ENCODE data around the gene CZIB. TPM values are rescaled to one million over a fixed set of nuclear protein-coding genes. Genes with fewer than 3 reads are reported as not detected.
"Not testable (repeated sequence)": the region's sequence is repeated elsewhere in the genome, so short reads cannot be mapped to it uniquely, and the experiment has no call there.

CZIB gene
- total RNA-seq, 1 donor from 2014 or later: 59.8 TPM

DNA sequence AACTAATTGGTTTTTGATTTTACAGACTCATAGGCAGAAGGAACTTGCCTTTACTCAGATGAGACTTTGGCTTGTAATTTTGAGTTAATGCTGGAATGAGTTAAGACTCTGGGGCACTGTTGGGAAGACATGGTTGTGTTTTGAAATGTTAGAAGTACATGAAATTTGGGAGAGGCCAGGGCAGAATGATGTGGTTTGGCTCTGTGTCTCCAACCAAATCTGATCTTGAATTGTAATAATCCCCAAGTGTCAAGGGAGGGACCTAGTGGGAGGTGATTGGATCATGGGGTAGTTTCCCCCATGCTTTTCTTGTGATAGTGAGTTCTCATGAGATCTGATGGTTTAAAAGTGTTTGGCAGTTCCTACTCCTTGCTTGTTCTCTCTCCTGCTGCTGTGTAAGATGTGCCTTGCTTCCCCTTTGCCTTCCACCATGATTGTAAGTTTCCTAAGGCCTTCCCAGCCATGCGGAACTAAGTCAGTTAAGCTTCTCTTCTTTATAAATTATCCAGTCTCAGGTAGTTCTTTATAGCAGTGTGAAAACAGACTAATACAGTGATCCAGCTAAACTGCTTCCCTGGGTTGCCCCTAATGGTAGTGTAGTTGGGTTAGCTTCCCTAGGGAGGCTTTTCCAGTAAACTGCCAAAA, 13.6 kb downstream of the CZIB start:
- H3K4me1 Mint-ChIP-seq (ENCODE audit: unreplicated experiment): no peaks in the 10 kb centered on the region
- no peaks in the 10 kb centered on the region for H3K9me3 Mint-ChIP-seq (ENCODE audit: unreplicated experiment)
- no peak overlapping the region for H3K27ac Mint-ChIP-seq (ENCODE audit: unreplicated experiment)
- no peak overlapping the region for H3K4me3 Mint-ChIP-seq (ENCODE audit: unreplicated experiment)
- TF ChIP-seq, protein P1, sequence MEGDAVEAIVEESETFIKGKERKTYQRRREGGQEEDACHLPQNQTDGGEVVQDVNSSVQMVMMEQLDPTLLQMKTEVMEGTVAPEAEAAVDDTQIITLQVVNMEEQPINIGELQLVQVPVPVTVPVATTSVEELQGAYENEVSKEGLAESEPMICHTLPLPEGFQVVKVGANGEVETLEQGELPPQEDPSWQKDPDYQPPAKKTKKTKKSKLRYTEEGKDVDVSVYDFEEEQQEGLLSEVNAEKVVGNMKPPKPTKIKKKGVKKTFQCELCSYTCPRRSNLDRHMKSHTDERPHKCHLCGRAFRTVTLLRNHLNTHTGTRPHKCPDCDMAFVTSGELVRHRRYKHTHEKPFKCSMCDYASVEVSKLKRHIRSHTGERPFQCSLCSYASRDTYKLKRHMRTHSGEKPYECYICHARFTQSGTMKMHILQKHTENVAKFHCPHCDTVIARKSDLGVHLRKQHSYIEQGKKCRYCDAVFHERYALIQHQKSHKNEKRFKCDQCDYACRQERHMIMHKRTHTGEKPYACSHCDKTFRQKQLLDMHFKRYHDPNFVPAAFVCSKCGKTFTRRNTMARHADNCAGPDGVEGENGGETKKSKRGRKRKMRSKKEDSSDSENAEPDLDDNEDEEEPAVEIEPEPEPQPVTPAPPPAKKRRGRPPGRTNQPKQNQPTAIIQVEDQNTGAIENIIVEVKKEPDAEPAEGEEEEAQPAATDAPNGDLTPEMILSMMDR (IDR thresholded peaks at IDR 0.05): no peak
- peaks cover 74% of the 10 kb centered on the region for H3K36me3 Mint-ChIP-seq (ENCODE audit: unreplicated experiment)
- DNase-seq (ENCODE audit: extremely low spot score, unreplicated experiment): no peak
- H3K27me3 Mint-ChIP-seq (ENCODE audit: unreplicated experiment): no peaks in the 10 kb centered on the region

DNA sequence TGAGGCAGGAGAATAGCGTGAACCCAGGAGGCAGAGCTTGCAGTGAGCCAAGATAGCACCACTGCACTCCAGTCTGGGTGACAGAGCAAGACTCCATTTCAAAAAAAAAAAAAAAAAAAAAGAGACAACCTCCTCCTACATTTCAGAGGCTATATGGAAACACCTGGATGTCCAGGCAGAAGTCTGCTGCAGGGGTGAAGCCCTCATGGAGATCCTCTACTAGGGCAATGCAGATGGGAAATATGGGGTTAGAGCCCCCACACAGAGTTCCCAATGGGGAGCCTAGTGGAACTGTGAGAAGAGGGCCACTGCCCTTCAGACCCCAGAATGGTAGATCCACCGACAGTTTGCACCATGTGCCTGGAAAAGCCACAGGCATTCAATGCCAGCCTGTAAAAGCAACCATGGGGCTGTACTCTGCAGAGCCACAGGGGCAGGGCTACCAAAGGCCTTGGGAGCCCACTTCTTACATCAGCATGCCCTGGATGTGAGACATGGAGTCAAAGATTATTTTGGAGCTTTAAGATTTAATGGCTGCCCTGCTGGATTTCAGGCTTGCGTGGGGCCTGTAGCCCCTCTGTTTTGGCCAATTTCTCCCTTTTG, 14.2 kb downstream of the CZIB start:
- not testable (repeated sequence) for H3K4me3 Mint-ChIP-seq (ENCODE audit: unreplicated experiment); H3K4me1 Mint-ChIP-seq (ENCODE audit: unreplicated experiment); H3K27me3 Mint-ChIP-seq (ENCODE audit: unreplicated experiment); H3K9me3 Mint-ChIP-seq (ENCODE audit: unreplicated experiment); DNase-seq (ENCODE audit: extremely low spot score, unreplicated experiment); H3K27ac Mint-ChIP-seq (ENCODE audit: unreplicated experiment)
- peaks cover 74% of the 10 kb centered on the region for H3K36me3 Mint-ChIP-seq (ENCODE audit: unreplicated experiment)

DNA sequence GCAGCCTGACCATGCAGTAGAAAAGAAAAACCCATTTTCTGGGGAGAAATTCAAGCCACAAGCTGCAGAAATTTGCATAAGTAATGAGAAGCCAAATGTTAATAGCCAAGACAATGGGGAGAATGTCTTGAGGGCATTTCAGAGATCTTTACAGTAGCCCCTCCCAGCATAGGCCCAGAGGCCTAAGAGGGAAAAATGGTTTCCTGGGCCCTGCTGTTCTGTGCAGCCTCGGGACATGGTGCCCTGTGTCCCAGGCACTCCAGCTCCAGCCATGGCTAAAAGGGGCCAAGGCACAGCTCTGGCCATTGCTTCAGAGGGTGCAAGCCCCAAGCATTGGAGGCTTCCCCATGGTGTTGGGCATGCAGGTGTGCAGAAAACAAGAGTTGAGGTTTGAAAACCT, 14.9 kb downstream of the CZIB start:
- not testable (repeated sequence) for H3K4me3 Mint-ChIP-seq (ENCODE audit: unreplicated experiment); H3K4me1 Mint-ChIP-seq (ENCODE audit: unreplicated experiment); H3K9me3 Mint-ChIP-seq (ENCODE audit: unreplicated experiment); H3K27ac Mint-ChIP-seq (ENCODE audit: unreplicated experiment); DNase-seq (ENCODE audit: extremely low spot score, unreplicated experiment); H3K27me3 Mint-ChIP-seq (ENCODE audit: unreplicated experiment)
- H3K36me3 Mint-ChIP-seq (ENCODE audit: unreplicated experiment): peaks cover 75% of the 10 kb centered on the region

DNA sequence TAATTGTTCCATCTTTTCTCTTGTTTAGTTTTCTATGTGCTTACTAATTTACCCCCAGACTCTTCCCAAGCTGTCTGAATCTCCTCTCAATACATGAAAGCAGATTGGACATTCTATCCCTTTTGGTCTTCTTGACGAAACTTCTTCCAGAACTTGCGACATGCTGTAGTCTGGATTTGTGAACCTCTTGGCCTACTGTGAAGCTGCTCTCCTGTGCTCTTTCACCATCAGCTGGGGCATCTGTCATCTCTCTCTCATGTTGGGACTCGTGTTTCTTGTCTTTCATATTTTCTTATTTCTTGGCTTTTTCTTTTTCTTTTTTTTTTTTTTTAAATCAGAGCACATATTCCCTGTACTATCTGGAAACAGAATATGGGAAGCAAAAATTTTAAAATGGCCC, 17.0 kb downstream of the CZIB start:
- H3K4me1 Mint-ChIP-seq (ENCODE audit: unreplicated experiment): peaks cover under 1% of the 10 kb centered on the region
- no peak overlapping the region for H3K4me3 Mint-ChIP-seq (ENCODE audit: unreplicated experiment)
- TF ChIP-seq, protein P1 (IDR thresholded peaks at IDR 0.05): no peak
- no peak overlapping the region for H3K27ac Mint-ChIP-seq (ENCODE audit: unreplicated experiment)
- peaks cover 62% of the 10 kb centered on the region for H3K36me3 Mint-ChIP-seq (ENCODE audit: unreplicated experiment)
- H3K27me3 Mint-ChIP-seq (ENCODE audit: unreplicated experiment): no peaks in the 10 kb centered on the region
- DNase-seq (ENCODE audit: extremely low spot score, unreplicated experiment): no peak
- no peaks in the 10 kb centered on the region for H3K9me3 Mint-ChIP-seq (ENCODE audit: unreplicated experiment)

DNA sequence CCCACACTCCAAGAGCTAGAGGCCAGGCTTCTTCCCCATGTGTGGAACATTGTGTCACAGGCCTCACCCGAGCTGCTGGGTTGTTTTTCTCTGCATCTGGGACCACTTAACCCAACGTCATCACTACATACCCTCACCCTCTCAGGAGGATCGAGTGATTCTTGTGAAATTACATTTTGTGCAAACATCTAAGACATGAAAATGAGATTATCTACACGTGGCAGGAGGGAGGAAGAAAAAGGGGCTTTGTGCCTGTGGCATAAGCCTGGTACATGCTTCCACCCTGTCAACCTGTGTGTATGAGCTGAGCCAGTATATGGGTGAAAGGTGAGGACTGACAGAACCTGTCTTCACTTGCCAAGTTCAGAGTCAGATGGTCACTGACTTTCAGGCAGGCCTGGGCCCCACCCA, 22.2 kb downstream of the CZIB start:
- Mint-ChIP-seq H3K4me3 (ENCODE audit: unreplicated experiment) (peak overlapping the region; percentile 95), H3K27ac (ENCODE audit: unreplicated experiment) (peak overlapping the region; percentile 98), H3K36me3 (ENCODE audit: unreplicated experiment) (peaks cover 21% of the 10 kb centered on the region), H3K27me3 (ENCODE audit: unreplicated experiment) (no peaks in the 10 kb centered on the region), H3K9me3 (ENCODE audit: unreplicated experiment) (no peaks in the 10 kb centered on the region), H3K4me1 (ENCODE audit: unreplicated experiment) (peaks cover 24% of the 10 kb centered on the region)
- DNase-seq (ENCODE audit: extremely low spot score, unreplicated experiment): no peak
- TF ChIP-seq, protein P1 (IDR thresholded peaks at IDR 0.05): no peak

Measured in osteocyte (in vitro differentiated cells).